Activated naive CD4-positive, alpha-beta T cell treated with Interleukin-2 at 50 U/mL for 16 hours (primary cell): ENCODE data around the gene VIPR1.
"Not testable (repeated sequence)": the region's sequence is repeated elsewhere in the genome, so short reads cannot be mapped to it uniquely, and the experiment has no call there.

ENCODE experiments used
- DNase-seq: peaks from one replicate; pipeline ENCODE4 v3.0.0-alpha.2; 2020

Gene VIPR1

DNA sequence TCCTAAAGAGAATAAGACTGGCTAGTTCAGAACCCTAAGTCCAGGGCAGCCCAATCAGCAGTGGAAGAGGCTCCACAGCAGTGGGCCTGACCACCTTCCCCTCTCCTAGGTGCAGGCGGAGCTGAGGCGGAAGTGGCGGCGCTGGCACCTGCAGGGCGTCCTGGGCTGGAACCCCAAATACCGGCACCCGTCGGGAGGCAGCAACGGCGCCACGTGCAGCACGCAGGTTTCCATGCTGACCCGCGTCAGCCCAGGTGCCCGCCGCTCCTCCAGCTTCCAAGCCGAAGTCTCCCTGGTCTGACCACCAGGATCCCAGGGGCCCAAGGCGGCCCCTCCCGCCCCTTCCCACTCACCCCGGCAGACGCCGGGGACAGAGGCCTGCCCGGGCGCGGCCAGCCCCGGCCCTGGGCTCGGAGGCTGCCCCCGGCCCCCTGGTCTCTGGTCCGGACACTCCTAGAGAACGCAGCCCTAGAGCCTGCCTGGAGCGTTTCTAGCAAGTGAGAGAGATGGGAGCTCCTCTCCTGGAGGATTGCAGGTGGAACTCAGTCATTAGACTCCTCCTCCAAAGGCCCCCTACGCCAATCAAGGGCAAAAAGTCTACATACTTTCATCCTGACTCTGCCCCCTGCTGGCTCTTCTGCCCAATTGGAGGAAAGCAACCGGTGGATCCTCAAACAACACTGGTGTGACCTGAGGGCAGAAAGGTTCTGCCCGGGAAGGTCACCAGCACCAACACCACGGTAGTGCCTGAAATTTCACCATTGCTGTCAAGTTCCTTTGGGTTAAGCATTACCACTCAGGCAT is 33.7 kb downstream of the VIPR1 start:
- DNase-seq = peak; percentile 40

DNA sequence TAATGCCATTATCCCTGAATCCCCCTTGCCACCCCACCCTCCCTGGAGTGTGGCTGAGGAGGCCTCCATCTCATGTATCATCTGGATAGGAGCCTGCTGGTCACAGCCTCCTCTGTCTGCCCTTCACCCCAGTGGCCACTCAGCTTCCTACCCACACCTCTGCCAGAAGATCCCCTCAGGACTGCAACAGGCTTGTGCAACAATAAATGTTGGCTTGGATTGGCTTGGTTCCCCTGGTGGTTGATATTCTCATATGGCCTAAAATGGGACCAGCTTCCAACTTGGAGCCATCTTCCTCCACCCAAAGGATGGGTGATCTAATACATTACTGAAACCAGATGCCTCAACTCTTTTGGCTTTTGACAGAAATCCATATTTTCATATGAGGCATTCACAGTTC is 34.9 kb downstream of the VIPR1 start:
- DNase-seq = no peak

DNA sequence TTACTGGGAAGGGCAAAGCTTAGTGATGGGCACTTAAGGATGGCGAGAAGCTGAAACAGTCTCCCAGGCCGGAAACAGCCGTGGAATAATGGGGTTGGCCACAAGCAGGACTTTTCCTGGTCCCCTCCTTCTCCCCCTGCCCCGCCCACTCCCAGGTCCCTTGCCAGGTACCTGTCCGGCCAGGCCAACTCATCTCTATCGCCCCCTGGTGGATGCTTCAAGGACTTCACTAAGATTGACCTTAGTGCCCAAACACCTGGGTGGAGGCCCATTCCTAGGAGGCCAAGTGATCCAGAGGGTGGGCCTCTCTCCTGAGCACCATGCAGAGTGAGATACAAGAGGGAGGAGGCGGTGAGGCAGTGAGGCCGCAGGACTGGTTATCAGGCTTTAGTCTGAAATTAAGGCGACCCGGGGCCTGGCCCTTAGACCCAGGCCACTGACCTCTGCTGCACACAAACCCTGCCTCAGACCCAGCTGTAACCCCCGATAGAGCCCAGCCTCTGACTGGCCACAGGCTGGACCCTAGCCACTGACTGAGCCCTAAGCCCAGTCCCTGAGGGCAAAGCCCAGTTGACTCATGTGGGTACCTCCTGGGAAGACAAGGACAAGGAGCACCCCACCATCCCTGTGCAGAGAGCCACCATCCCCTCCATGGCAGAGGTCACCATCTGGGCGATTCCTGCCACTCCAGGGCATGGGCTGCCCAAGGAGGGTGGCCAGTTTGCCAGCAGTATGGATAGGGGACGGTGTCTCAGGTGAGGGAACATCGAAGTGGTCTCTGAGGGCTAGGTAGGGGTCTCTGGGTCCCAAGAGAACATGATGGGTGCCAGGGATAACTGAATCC is 37.6 kb downstream of the VIPR1 start:
- peak; percentile 65 for DNase-seq

DNA sequence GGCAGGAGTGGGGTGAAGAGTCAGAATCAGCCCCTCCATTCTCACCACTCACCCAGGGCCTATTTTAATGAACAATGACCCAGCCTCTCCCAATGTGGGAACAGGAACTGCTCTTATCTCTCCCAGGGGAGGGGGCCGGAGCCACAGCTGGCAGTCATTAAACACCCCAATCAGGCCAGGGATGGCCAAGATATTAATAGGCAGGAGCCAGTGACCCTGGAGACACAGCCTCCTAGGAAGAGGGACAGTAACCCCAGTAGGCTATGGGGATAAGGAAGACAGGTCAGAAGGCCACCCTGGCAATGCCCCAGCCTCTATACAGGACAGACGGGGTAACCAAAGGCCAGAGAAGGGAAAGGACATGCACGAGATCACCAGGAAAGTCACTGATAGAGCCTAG is 38.6 kb downstream of the VIPR1 start:
- no peak for DNase-seq

DNA sequence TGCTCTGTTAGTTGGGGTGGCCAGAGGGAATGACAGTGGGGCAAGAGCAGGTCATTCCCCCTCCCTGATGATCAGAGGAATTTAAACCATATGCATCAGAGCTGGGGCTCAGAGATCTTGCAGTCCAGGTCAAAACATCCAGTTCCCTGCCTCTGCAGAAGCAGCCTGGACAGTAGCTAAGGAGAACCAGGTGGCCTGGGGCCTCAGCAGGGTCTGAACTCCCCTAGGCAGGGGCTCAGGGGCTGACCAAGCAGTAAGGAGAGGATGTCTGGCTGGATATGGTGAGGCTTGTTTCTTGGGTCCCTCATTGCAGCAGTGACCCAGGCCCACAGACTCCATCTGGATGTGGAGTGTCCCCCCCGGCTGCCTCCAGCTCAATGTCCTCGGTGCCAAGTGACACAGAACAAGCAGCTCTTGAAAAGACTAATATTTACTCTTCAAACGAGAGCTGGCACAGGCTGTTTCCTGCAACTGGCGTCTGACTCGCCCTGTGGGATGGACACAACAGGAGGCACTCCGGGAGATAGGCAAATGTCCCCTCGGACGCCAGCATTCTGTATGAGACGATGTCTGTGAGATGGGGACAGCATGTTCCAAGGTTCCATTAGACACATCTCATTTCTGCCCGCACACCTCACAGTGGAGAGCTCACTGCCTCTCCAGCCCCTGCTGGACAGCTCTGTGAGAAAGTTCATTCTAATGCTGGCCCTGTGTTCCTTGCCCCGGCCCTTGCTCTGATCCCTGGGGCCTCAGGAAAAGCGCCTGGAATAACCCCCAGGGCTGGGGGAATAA is 42.2 kb downstream of the VIPR1 start:
- DNase-seq = no peak

DNA sequence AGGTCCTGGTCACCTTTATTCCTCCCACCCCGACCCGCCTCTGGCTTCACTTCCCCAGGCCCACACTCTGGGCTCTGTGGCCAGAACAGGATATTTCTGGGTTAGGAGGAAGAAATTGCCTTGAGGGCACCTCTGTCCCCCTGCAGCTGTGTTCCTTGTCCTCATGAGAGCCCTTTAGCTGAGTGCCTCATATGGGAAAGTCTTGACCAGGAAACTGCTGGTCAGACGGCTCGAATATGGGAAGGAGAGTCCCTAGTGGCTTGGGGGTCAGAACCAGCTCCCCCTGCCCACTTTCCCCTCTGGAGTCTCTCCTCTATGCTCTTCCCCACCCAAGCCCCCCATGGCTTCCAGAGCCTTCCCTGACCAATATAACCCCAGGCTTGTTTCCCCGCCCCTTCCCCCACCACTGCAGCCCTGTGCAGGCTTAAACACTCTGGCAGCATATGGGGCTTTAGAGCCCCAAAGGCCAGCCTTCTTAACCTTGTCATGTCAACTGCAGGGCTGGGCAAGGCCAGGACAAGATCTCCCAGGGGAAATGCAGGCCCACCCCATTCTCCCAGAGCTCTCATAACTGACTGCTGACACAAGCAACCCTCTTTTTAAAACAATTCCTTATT is 42.9 kb downstream of the VIPR1 start:
- no peak for DNase-seq

DNA sequence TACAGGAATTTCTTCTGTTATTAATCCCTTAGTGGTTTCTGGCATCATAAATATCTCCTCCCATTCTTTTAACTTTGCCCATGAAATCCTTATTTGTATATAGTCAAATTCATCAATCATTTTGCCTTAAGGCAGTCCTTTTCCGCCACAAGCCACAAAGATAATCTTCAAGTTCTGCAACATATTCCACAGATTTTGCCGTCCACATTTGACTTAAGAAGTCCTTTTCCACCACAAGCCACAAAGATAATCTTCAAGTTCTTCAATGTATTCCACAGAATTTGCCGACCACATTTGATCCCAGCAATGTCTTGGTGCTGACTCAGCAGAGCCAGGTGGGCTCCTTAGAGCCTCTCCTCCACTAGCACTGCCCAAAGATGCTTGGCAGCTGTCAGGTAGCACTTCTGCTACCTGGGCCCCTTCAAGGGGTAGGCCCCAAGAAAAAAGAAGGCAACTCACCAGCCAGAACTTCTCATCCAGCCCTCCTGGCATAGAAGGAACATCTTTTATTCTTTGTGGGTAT is 44.3 kb downstream of the VIPR1 start:
- DNase-seq = no peak

DNA sequence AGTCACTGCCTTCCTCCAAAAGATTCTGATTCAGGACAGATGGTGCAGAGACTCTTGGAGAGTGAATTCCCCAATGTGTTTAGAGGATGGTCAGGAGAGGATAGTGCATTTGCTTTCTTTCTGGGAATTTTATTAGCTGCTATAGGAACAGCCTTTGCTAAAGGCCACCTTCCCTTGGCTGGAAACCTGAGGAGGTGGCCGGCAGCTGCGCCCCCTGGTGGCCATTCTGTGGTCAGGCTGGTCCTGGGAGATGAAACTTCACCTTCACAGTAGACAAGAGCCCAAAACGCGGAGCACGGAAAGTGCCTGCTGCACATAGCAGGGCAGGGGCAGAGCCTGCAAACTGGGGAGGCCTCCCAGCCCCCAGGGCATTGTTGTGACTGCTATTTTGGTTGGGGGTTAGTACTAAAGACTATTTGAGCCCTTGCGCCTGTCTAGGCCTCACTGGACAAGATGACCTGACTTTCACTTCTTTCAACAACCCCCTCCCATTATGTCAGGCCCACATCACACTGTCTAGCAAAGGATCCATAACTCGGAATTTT is 45.0 kb downstream of the VIPR1 start:
- DNase-seq = peak; percentile 72

DNA sequence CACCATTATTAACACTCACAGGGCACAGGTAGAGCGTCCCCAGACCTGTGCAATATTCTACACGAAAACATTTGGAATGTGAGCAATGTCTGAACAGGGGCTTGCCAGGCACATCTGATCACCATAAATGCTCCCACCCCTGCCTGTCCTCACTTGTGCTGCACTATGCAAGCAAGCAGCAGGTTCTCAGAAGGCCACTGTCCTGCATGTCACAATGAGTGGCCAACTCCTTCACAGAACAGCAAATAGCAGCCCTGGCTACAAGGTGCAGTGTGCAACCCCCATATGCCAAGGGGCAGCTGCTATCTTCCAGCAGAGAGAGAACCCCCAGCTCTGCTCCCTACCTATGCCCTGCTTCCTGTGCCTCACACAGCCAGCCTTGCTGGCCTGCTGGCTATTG is 46.7 kb downstream of the VIPR1 start:
- no peak for DNase-seq

DNA sequence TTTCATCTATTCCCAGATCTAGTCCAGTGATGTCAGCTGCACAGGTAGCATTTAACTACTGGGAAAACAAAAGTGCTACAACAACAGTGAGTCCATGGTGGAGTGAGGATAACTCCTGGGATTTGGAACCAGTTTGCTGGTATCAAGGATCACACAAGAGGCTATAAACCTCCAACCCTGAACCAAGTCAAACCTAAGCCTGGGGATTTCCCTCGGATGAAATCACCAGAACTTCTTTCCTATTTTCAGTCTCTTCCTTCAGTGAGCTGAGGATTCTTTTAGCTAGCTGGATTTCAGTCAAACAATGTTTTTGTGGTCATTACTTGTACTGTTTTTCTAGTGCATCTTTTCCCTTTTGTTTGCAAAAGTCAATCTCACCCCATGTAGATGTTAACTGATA is 47.8 kb downstream of the VIPR1 start:
- DNase-seq = no peak

DNA sequence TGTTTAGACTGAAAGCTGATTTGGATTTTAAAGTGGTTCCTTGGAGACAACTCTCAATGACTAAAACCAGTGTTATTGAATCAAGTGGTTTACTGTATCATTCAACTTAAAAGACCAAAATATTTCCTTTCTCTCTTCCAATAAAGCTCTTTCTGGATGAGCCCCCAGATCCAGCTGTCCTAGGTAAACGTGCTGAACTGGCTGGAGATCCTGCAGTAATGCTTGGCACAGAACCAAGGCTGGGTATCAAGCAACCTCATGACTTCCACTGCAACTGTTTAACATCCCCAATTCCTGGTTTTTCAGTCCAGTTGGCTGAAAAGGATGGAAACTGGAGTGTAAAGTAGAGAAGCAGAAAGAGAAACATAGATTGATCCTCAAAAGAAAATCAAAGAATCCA is 50.4 kb downstream of the VIPR1 start:
- DNase-seq = no peak

DNA sequence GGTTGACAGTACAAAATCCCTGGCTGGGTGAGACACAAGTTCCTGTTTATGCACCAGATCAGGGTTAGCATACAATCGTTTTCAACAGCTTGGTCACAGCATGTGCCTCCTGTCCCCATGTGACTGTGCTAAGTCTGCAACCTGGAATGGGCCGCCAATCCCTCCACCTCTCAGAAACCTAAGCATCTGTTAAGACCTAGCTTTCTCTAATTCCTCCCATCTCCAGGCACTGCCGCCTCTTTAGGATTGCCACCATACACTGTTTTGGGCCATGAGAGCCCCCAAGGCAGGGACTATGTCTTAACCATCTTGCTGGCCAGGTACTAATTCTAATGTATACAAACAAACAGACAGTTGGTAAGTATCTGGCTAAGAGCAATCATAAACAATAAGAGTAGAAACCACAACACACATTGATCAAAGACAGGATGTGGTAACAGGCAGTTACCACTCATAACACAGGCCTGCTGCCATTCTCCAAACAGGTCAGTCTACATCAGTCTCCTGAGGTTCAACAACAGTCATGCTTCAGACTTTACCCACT is 53.7 kb downstream of the VIPR1 start:
- DNase-seq = peak; percentile 32

DNA sequence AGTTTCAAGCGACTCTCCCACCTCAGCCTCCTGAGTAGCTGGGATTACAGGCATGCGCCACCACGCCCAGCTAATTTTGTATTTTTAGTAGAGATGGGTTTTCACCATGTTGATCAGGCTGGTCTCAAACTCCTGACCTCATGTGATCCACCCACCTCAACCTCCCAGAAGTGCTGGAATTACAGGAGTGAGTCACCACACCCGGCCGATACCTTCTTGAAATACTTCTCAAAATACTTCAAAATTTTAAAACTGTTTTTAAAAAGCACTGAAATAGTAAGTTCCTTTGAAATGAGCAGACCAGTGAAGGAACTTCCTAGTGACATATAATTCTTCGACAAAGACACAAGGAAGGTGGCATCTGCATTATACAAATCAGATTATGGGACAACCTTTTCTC is 54.4 kb downstream of the VIPR1 start:
- not testable (repeated sequence) for DNase-seq

DNA sequence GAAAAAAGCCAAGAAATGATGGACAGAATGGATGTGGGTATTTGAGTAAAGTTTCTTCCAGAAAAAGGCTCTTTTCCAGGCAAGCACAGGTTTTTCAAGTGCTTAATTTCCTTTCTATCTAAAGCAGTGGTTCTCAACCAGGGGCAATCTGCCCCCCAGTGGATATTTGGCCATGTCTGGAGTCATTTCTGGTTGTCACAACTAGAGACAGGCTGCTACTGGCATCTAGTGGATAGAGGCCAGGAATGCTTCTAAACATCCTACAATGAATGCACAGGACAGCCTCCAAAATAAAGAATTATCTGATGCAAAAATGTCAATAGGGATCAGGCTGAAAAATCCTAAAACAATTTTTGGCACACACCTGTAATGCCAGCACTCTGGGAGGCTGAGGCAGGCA is 55.4 kb downstream of the VIPR1 start:
- DNase-seq = no peak

DNA sequence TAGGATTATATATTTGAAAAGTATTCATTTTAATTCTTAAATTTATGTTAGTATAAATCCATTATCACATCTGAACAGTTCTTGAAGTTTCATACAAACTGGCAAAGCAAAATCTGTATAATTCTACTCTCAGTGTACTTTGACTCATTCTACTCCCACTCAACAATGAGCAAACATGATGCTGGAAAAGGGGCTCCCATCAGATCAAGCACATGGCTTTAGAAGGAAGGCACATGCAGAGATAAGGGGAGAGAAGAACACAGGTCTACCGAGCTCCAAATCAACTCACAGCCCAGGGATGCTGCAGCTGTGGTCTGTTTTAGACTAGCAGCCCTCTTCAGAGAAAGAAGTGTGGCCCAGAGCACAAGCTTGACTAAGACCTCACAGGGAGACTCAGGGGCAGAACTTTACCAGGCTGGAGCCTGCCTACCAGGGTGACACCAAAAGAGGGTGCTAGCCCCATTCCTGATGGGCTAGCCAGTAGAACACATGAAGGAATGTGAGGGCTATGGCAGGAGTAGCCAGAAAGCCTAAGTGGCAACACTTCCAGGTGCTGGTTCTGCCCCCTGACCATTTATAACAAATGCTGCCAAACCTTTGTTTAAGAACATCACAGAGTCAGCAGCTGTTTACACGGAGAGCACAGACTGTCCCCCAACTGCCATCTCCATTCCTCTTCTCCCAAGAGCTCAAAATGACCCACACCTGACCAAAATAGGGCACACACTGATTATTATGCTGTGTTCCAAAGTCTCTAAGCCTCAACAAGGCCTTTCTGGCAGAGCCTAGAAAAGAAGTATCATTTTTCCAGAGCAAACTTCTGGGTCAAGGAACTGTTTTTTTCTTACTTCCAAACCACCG is 59.8 kb downstream of the VIPR1 start:
- DNase-seq = no peak

DNA sequence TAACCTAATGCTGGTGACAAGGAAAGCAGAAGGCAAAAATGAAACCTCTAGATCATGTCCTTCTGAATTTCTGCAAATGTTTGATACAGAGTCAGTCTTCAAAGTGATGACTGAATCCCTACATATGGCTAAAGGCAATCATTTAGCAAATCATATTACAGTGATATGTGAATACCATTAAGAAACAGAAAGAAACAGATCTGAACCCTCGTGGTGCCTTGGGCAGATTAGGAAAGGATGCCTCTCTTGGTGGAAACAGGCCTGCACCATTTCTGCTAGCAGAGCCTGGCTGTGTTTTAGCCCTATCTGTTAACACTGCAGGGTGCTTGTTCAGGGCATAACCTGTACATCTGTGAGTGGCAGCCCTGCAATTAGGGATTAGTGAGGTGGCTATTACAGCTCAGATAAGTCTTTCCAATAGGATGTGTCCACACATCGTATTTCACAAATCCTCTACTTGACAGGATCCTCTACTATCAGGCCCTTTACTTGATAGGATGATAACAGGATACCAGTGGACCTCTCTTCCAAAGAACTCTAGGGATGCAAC is 67.2 kb downstream of the VIPR1 start:
- no peak for DNase-seq

DNA sequence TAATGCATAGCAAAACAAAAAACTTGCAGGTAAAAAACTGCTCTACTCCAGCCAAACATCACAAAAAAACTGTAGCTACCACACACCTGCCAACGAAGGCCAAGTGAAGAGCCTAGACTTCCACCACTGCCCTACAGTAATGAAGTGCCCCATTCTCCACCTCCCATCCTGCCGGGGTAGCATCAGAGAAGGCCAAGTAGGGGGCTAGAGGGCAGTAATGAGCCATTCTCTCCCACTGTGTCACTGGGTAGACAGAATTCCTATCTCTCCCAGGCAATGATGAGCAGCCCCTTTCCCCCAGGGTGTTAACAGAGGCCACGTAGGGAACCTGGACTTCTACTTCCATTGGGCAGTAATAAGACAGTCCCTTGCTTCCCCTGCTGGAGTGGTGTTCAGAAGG is 69.8 kb downstream of the VIPR1 start:
- peak; percentile 11 for DNase-seq

DNA sequence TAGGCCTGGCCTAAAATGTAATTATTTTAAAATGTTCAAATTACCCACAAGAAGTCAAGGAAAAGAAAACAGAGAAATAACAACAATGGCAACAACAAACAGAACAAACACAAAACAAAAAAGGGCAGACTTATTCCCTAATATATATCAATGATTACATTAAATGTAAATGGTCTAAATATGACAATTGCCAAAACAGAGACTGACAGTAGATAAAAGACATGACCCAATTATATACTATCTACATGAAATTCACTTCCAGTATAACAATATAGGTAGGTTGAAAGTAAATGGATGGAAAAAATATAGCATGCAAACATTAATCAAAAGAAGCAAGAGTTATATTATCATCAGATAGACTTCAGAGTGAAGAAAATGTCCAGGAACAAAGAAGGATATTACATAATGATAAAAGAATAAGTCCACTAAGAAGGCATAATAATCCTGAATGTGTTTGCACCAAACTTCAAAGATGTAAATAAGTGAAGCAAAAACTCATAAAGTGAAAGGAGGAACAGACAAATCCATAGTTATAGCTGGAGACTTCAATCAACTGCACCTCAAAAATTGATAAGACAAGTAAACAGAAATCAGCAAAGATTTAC is 72.8 kb downstream of the VIPR1 start:
- DNase-seq = no peak

DNA sequence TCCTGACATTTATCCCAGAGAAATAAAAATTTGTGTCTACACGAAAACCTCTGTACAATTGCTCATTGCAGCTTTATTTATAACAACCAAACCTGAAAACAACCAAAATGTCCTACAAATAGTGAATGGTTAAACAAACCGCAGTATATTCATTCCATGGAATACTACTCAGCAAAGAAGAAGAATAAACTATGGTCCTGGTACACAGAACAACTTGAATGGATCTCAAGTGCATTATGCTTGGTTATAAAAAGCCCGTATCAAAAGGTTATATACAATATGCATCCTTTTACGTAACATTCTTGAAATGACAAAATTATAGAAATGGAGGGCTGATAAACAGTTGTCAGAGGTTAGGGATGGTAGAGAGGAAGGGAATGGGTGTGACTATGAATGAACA is 75.6 kb downstream of the VIPR1 start:
- DNase-seq = no peak

DNA sequence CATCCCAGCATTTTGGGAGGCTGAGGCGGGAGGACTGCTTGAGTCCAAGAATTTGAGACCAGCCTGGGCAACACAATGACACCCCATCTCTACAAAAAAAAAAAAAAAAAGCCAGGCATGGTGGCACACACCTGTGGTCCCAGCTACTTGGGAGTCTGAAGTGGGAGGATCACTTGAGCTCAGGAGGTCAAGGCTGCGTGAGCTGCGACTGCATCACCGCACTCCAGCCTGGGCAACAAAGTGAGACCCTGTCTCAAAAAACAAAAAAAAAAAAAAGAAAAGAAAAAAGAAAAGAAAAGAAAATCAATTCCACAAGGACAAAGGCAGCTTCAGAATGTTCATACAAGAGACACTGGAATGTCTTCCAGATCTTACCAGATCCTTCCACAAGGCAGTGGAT is 76.9 kb downstream of the VIPR1 start:
- not testable (repeated sequence) for DNase-seq

DNA sequence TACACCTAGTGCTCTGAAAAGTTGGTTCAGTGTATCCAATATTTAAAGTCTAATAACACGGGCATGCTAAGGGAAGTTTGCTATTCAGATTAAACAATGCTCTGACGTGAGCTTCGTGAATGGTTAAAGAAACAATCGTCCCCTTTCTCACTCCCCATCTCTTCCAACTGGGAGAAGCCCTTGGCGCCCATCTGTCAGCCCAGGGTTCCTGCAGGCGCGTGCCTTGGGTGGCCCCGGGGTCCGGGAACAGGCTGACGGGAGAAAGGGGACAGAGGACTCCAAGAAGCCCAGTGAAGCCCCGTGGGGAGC is 78.9 kb downstream of the VIPR1 start:
- no peak for DNase-seq
